GM13977 (cell line): Measurements from ENCODE around the gene LATS1.

Experiments used
- DNase-seq: peaks from one replicate; pipeline ENCODE4 v3.0.0; 2012; ENCODE audit warnings: low spot score
- CTCF ChIP-seq: IDR thresholded peaks from 2 replicates; pipeline ENCODE4 v1.5.1; 2012; ENCODE audit warnings: mild to moderate bottlenecking, control low read depth; ENCODE audit not compliant: insufficient read depth; ENCODE audit errors: extremely low read depth, missing control alignments
- in situ Hi-C: fragments of 300-500 bp; cut with MboI; formaldehyde crosslinking; loops from one replicate; pipeline ENCODE4 v1.12.0; 2022; ENCODE audit warnings: low sequenced_read_pairs, low pct_unique_long_range_greater_than_20kb, mixed read lengths, inconsistent platforms; ENCODE audit not compliant: unreplicated experiment

Gene LATS1

GRCh38 chr6:149651056-149651455 lies 66.8 kb downstream of the LATS1 start:
- no peak for TF ChIP-seq CTCF
- in situ Hi-C loops: no loop called here
- peak; percentile 54 for DNase-seq

- peak; percentile 32 for TF ChIP-seq CTCF
- DNase-seq: peak; percentile 95
- in situ Hi-C loops: no loop called here
Measured at GRCh38 chr6:149648148-149649145, 69.5 kb downstream of the LATS1 start, which contains the start of gene KATNA1. TSS of gene KATNA1 (minus strand) at chr6:149648714. CDS start at chr6:149638547, 10,167 bp downstream.

GRCh38 chr6:149646599-149646998 lies 71.3 kb downstream of the LATS1 start:
- no peak for TF ChIP-seq CTCF
- in situ Hi-C loops: no loop called here
- no peak for DNase-seq

- DNase-seq: no peak
- no peak for TF ChIP-seq CTCF
- in situ Hi-C loops: no loop called here
Measured at GRCh38 chr6:149642829-149643580, 74.9 kb downstream of the LATS1 start.

- in situ Hi-C loops: no loop called here
- DNase-seq: no peak
- no peak for TF ChIP-seq CTCF
Measured at GRCh38 chr6:149636124-149636523, 81.8 kb downstream of the LATS1 start.

GRCh38 chr6:149634315-149634714 lies 83.6 kb downstream of the LATS1 start:
- TF ChIP-seq CTCF: no peak
- DNase-seq: no peak
- in situ Hi-C loops: no loop called here
